ENCODE data around the gene ZNF385D.
A peak's percentile ranks its signal among the peaks of the same experiment; 100 is the strongest.

ZNF385D gene

GRCh38 chr3:21449738-21450137 lies 301.3 kb downstream of the ZNF385D start:
- no peak for DNase-seq (ENCODE audit: low read depth)

GRCh38 chr3:21447476-21448151 lies 303.4 kb downstream of the ZNF385D start:
- peak; percentile 86 for DNase-seq (ENCODE audit: low read depth)

DNA sequence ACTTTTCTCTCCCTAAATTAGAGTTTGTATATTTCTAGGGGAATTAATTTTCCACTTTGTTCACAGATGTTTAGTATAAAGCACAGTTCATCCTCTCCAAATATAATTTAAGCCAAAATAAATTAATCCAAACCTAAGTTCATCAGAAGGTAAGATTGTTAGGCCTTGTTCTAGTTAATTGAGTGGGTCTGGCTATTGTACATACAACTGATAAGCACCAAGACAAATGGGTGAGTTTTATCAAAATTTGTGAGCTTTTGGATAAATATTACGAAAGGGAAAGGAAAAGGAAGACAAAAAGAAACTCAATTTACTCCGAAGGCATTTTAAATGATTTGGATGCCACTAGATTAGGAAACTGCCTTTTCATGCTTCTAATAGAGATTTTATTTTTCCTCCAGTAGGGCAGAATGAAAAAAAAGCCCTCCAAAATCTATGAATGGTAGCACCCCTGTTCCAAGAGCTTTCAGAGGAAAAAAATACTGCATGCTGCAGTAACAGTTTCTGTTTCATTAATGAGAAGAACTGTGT lies 304.0 kb downstream of the ZNF385D start:
- no peak for DNase-seq (ENCODE audit: low read depth)

- DNase-seq (ENCODE audit: low read depth), result no peak
These were observed 305.0 kb downstream of the ZNF385D start for GRCh38 chr3:21446027-21446426.

DNA sequence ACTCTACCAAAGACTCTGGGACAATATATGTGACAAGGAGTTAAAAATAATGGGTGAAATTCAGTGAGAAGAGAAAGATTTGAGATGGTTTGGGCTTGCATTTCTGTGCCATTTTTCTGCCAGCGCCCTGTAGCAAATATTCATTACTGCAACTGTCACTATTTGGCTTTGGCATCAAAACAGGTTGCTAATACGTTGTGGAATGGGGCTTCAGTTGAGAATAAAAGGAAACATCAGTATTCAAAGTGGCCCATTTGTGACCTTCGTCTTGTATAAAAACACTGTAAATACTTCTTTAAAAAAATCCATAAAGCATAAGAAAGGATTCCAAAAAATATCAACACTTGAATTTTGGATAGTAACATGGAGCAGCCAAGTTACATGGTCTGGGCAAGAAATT lies 309.2 kb downstream of the ZNF385D start:
- no peak for DNase-seq (ENCODE audit: low read depth)

DNA sequence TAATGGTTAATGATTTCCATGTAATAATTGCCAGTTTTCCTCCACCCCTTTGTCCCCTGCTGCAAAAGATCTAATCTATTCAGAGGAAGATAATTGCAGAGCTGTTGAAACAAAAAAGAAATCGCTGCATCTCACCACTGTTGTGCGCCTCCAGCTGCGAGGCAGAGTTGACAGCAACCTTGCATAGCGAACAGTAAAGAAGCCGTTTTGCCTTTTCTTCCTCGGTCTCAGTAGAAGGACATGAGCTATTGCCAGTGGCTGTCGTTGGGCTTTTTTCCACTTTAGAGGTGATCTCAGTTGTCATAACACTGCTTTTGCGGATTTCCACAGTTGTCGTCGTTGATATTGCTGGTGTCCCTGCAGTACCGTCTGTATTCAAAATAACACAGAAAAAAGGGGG lies 314.2 kb downstream of the ZNF385D start:
- no peak for DNase-seq (ENCODE audit: low read depth)

GRCh38 chr3:21435871-21436270 lies 315.1 kb downstream of the ZNF385D start:
- peak; percentile 92 for DNase-seq (ENCODE audit: low read depth)

GRCh38 chr3:21434310-21434709 lies 316.7 kb downstream of the ZNF385D start:
- no peak for DNase-seq (ENCODE audit: low read depth)

GRCh38 chr3:21433751-21434150 lies 317.3 kb downstream of the ZNF385D start:
- no peak for DNase-seq (ENCODE audit: low read depth)

DNA sequence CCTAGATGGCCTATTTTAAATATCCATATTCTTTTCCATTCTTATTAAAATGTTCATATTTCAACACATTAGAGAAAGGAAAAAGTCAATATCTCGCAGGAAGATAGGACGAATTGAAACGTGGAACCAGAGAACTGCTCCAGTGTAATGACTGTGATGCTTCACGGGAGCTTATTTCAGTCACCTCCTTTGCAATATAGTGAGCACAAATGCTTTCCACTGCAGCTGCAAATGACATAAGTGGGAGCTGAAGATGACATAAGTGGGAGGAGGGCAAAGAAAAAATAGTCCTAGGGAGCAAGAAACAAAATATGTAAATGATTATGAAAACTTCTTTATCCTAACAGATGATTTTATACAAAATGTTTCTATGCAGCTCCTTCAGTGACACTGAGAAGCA lies 324.1 kb downstream of the ZNF385D start:
- DNase-seq (ENCODE audit: low read depth), result no peak

- DNase-seq (ENCODE audit: low read depth), result no peak
These were observed 325.3 kb downstream of the ZNF385D start for GRCh38 chr3:21425715-21426114.

DNA sequence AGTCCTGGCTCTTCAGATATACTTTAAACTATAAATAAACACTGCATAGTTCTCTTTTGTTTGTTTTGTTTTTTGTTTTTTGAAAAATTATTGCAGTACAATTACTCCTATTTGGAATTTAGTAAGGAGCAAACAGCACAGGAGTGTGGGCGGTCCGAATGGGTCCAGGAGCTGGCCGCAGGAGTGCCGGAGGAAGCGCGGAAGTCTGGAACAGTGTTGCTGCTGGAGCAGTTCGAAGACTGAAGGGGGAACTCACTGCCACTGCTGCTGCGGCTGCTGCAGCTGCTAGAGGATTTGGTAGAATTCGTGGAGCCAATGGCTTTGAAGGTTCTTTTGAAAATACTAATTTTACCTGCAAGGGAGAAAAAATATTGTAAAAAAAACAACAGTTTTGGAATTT lies 329.9 kb downstream of the ZNF385D start:
- no peak for DNase-seq (ENCODE audit: low read depth)

DNA sequence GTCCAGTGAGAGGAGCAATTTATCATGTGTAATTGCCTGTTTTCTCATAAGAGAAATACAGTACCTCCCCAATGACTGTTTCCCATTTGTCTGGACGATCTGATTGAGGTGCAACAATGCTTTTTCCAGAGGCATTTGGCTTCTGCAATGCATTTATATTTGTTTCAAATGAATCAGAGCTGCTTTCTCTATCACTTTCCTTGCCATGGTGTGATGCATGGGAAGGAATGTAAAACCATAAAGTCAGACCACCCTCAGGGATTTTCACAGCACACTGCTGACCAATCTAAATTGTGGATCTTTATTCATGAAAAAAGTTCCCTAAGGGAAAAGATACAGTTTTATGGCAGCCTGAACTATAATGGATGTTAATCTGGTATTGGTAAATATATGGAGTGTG lies 333.0 kb downstream of the ZNF385D start:
- DNase-seq (ENCODE audit: low read depth), result peak; percentile 81

- no peak for DNase-seq (ENCODE audit: low read depth)
These were observed 336.5 kb downstream of the ZNF385D start for GRCh38 chr3:21414506-21414905.

DNA sequence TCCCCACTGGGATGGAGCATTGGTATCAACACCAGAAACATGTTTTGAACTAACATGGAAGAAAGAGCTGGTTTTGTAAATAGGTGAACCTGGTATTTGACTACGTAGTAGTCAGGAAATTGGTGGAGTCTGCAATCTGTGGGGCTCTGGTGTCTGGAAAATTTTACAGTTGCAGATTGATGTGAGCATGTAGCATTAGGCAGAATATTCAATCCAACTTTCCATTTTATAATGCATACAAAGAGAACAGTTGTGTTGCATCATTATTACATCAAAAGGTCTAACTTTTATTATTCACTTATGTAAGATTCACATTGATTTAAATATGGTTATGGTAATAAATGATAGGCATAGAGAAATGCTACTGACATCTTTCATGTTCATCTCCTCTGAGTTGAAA lies 340.0 kb downstream of the ZNF385D start:
- DNase-seq (ENCODE audit: low read depth), result no peak

GRCh38 chr3:21409401-21409800 lies 341.6 kb downstream of the ZNF385D start:
- DNase-seq (ENCODE audit: low read depth), result no peak

- DNase-seq (ENCODE audit: low read depth), result no peak
These were observed 343.3 kb downstream of the ZNF385D start for GRCh38 chr3:21407743-21408142.

- no peak for DNase-seq (ENCODE audit: low read depth)
These were observed 345.0 kb downstream of the ZNF385D start for GRCh38 chr3:21405671-21406667.

DNA sequence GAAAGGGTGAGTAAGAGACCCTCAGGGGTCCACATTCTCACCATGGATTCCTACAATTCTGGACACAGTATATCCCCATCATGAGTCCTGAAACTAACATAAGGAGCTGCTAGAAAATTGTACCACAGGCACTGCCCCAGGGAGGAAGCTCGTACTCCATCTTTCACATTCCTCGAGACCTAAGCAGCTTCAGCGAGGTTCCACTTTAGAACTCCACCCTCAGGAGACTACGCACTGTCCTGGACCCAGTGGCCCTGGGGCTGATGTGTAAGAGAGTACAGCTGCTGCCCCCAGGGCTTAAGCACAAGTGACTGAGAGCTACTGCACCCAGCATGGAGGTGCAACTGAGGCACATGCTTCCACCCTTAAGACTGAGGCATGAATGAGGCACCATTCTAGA lies 352.5 kb downstream of the ZNF385D start:
- DNase-seq (ENCODE audit: low read depth), result no peak

DNA sequence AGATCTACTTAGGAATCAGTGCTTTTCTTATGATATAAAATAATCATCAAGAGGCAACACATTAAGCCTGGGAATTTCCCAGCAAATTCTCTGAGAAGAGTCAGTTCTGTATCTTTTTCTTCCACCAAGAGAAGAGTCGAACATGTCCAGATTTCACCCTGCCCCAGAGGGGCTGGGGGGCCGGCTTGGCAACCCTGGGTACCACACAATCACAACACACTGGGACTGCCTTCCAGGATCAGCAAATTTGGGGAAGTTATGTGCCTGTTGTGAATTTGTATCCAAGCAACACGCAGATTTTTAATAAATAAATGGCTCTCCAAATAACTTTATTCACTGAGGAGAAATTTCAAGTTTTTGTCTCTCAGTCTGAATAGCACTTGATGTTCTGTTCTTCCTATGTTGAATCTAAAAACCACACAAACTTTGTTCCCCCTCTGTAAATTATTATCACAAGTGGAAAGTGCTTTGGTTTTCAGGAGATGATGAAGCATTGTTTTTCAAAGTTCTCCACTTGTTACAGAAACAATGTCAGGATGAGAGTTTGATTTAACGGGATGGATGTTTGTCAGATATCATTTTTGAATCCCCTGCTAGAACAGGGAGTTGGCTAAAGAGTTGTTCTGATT lies 357.2 kb downstream of the ZNF385D start:
- no peak for DNase-seq (ENCODE audit: low read depth)

- DNase-seq (ENCODE audit: low read depth), result peak; percentile 64
These were observed 358.5 kb downstream of the ZNF385D start for GRCh38 chr3:21392526-21392925.

DNA sequence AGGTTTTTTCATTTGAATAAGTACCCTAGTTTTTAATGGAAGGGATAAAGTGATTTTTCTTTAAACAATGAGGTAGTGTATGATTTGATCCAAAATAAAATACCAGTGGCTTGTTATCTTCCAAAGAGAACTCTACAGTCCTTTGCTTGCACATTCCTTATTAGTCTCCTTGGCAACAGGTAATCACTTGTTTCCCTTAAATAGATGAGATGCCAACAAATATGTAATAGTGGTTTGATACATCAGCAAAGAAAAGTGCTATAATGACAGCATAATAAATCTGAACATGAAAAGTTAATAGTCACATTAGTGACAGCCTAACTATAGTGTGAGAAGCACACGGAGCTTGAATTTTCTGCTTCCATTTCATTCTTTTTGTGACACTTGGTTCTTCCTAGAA lies 360.2 kb downstream of the ZNF385D start:
- DNase-seq (ENCODE audit: low read depth), result peak; percentile 41

- peak; percentile 95 for DNase-seq (ENCODE audit: low read depth)
These were observed 360.9 kb downstream of the ZNF385D start for GRCh38 chr3:21390136-21390535.

Data from EH (cell line).